GM19238 (cell line): ENCODE data around the gene KCND2.

Experiments used
- DNase-seq: peaks from one replicate; pipeline ENCODE4 v3.0.0; 2011; ENCODE audit warnings: low spot score; ENCODE audit not compliant: insufficient read length

KCND2 gene

DNA sequence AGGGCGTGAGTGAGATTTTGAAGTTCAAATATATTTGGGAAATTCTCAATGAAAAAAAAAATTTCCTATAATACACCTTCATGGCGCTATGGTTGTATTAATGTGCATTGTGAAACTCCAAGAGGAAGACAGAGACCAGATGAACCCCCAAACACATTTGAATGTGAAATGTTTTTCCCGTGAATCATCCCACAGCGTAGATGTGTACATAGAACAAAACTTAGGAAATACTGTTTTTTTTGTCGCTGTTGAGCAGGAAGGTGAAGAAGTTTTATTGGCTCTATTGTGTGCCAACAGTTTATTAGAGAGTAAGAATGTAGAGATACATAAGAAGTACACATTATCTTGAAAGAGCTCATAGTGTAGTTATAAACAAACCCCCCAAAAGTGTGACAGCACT, 134.0 kb downstream of the KCND2 start:
- DNase-seq = no peak

DNA sequence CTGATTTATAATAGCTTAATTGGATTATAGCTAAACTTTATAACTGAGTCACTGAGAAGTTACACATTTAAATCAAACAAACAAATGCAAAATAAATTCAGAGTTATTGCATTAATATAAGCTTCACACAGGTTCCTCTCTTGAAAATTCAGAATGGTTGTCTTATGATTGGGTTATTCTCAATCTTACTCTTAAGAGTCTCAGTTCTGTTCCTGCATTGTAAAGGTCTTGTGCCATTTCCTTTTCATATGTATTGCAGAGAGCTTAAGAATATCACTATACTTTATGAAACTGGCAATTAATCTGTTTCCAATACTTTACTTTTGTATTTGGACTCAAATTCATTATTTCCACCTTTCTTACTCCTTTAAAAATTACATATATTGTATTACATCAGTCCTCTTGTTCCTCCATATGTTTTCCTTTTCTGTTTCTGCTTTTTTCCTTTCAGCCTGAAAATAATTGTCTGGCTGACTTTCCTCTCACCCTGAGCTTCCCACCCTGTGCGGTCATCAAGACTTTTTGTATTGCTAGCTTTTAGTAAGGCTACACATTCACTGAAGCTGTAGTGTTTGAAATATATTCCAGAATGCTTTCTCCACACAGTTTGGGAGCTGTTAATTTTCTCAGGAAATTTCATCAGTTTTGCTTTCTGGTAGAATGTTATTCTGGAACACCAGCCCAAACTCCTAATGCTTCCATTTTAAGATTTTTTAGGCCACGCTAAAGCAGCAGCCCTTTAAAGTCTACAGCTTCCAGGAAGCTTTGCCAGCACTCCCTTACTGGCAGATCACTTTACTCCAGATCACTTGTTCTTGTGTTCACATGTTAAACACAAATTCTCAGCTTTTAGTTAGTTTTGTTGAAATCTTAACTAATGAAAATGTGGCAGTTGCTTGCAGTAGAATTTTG, 139.4 kb downstream of the KCND2 start:
- no peak for DNase-seq

DNA sequence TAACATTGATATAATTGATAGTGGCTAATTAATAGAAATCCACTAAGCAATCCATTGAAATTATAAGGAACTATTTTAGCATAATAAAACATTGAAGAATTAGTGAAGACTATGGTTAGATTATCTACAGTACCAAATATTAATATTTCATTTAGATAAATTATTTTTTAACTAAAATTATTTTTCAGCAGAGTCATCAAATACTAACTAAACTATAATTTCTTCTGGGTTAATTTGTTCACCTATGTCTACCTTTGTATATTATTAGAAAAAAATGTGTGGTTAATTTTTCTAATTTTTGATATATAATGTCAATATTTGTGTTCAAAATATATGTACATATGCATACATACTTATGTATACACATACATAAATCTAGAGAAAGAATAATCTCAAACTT, 140.2 kb downstream of the KCND2 start:
- no peak for DNase-seq

DNA sequence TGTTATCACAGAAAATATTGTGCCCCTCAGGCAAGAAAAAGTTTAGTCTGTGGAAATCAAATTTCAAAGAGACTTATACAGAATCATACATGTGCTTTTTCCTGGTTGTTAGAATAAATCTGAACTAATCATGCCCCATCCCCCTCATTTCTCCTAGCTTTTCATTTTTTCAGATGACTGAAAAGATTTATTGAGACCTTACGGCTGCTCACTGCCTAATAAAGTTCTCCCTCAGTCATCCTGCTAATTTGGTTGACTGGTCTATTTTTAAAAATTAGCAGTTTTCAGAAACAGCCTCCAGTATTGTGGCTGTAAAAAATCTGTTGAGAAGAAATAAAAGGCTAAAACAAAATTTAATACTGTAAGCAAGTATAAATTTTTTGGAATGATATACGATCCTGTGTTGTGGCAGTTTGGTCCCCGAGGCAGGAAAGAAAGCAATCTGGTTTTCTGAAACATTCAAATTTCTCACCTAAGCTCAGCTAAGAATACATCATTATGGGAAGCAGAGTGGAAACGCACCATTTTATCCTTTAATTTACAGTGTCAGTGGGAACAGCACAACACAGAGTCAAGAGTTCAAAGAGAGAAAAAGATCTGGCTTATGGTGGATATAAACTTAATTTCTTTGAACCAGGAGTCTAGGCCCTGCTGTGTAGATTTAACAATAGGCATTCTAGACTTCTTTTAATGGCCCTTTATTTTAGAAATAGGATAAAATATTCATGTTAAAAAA, 144.4 kb downstream of the KCND2 start:
- DNase-seq = no peak

DNA sequence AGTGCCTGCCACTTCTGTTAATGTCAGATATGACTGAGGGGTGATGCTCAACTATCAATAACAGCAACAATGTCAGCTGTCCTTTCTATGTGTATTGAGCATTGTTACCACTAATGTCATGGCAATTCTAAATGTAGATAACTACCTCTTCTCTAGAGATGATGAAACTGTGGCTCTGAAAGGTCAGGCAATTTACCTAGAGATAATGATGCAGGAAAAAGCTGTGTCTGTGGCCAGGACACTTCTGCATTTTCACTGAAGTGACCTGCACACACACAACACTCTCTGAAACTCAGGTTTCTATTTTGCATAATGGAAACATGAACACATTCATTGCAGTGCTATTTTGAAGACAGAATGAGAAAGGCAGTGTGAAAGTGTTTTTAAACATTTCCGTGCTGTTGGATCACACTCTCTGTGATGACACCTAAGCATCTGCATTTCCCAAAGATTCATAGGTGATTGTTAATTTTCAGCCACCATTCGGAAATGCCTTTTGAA, 148.2 kb downstream of the KCND2 start:
- DNase-seq = peak; percentile 9

DNA sequence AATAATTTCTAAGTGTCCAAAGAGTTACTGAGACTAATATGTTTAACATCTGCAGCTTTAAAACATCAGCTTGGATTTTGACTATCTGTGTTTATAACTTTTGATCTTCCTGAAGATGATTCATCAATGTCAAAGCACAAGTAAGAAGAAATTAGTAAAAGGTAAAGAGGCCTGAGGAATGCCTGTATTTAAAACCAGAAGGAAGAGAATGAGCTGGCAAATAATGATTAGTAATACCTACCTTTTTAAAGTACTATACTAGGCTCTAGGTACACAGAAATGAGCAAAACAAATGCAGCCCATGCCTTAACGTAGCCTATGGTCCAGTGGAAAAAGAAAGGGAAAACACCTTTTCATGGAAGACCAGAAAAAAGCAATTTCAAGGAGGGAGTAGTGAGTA, 158.0 kb downstream of the KCND2 start:
- no peak for DNase-seq

DNA sequence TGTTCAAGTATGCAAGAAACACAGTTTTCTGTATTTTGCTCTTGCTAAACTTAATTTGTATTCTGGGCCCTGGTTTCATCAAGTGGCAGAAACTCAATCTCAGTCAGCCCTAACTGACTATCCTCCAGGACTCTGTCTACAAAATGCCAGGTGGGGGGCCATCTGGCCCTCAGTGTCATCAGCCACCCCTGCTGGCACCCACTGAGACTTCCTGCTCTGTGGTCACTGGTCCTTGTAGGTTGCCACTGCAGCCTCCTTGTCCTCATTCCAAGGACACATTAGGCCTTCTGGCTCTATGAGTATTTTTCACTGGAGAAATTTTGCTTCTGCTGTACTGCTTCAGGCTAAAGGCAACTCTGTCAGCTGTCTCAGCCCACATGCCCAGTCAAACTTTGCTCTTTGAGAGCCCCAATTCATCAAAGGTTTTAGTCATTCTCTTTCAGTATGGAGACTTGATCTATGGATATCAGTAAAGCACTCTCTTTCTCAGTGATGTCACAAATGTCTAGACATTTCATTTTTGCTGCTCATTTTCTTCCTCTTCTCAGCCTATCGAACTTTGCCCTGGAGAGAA, 163.6 kb downstream of the KCND2 start:
- DNase-seq = no peak

DNA sequence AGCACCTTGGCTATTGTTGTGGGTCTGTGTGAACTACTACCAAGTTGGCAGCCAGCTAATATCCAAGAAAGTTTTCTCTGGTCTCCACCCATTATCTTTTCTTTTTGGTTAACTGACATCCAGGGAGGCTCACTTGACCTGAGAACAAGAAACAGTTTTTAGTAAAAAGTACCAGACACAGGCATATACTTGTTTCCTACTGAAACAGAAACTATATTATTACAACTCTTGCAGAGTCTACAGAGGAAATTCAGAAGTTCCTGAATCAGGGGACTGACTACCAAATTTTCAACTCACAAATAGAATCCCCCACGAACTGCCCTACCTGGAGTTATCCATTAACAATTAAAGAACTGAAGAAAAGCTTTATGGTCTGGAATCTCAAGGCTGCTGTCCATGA, 168.9 kb downstream of the KCND2 start:
- DNase-seq = no peak

DNA sequence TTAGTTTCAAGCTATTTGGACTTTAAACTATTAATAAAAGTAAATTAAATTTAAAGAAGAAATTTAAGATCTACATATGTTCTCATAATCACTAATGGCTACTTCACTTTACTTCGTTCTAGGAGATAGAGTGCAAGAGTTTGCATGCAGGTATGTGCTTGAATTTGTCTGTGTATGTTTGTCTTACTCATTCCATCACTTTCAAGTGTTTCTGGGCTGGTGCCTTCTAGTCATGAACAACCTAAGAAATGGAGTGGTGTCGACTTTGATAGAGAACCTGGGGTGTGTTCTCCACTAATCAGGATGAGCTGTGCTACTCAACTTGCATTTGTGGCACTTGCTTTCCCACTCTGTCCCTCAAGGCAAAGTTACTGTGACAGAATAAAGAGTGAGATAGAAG, 169.9 kb downstream of the KCND2 start:
- DNase-seq = no peak

DNA sequence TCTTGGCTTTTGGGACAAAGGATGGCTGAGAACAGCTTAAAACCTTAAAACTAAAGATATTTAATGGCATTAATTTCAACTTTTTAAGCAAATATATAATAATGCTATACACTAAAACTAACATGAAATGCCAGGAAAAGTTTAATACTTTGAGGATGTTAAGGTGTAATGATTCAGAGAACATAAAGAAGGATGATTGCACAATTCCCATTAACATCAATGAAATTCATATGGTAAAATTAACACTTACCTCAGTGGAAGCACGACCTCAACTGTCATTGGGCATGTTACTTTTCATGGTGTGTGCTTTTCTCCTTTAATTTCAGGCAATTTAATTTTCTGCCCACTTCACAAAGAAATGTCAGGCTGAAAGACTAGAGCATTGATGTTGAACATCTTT, 171.7 kb downstream of the KCND2 start:
- DNase-seq = no peak

DNA sequence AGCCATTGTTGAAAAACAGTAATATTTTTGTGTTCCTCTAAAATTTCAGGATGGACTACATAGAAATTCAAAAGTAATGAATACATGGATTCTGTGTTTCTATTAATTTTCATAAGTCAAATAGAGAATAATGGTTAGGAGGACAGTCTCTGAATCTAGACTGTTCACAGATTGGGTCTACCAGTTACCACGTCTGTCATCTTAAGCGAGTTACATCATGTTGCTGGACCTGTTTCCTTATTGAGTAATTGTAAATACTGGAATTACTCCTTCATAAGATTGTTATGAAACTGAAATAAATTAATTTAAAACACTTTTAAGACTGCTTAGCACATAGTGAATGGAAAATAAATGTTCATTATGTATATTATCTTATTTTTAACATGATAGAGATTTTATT, 172.3 kb downstream of the KCND2 start:
- DNase-seq = no peak

DNA sequence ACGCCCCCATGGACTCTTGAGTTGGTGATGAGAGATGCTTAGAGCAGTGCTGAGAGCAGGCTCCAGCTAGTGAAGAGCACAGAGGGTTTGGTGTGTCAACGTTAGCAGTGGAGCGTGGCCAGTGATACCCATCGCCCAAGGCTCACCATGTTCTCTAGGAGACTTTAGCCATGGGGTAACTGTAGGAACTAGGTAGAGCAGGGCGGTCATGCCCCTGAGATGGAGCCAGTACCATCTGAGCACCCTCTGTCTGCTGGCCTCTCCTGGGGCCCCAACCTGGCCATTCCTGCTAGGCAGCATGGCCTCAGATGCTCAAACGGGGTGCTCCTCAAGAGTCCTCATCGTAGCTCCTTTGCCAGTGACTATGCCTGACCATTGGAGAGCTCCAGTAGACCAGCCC, 179.7 kb downstream of the KCND2 start:
- DNase-seq = no peak

DNA sequence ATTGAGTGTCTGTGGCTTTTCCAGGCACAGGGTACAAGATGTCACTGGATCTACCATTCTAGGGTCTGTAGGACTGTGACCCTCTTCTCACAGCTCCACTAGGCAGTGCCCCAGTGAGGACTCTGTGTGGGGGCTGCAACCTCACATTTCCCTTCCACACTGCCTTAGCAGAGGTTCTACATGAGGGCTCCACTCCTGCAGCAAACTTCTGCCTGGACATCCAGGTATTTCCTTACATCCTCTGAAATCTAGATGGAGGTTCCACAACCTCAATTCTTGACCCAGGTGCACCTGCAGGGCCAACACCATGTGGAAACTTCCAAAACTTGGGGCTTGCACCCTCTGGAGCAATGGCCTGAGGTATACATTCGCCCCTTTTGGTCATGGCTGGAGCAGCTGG, 183.7 kb downstream of the KCND2 start:
- DNase-seq = no peak

DNA sequence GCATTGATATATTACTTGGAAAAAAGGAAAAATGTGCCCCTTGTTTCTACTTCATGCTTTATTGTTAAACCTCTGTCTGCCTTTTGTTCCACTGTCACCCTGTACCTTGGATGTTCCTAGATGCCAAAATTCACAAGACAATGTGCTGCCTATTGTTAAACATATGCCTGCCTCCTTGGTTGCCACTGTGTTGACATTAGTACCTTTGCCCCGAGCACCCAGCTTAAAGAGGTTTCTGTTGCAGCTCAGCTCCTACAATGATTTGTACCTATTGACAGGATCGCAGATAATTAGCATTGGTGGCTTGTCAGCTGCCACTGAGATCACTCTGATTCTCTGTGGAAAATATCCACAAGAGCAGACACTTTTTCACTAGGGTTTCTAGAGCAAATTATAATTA, 188.0 kb downstream of the KCND2 start:
- DNase-seq = no peak

DNA sequence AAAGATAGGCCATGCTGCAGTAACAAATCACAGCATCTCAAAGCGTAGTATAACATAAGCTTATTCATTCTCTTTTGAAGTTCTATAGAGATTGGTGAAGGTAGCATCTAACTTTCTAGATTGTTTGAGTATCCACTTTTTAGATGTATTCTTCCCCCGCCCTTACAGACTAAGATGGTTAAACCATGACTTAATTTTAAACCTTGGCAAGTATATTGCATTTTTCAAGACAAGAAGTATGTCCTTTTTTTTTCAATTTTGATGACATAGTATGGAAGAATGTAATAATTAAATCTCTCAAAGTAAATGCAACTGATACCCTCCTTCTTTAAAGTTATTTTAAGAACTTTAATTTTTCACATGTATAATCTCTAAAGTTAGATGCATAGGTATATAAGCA, 190.0 kb downstream of the KCND2 start:
- no peak for DNase-seq

DNA sequence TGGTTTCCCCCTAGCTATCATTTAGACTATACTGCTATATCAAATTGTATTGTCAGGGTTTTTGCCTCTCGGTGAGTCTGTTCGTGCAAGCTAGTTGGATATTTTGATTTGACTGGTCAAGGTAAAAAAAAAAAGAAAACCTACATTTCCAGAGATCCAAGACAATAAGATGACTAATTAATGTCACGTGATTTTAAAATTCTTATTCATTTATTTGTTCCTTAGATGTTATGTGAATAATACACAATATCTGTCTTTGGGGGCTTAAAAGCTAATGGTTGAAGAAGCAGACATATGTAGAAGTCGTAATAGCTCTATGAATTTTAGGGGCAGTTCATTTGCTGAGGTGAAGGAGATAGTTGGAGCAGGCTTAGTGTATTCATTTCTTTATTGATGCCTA, 191.1 kb downstream of the KCND2 start:
- no peak for DNase-seq

DNA sequence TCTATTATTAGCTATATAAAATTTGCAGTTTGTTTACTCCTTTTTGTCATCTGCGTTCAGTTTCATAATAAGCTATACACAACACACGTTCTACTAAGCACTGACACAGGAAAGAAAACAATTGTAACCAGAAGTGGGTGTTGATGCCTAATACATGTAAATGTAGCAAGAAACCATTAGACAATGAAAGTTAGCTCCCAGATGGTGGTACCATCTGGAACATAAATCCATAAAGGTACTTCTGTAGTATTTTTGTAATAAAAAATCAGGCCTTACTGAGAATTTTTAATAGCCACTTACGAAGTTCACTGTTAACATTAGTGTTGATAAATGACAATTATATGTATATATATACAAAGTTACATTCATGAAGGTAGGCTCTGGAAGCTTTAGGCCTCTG, 194.7 kb downstream of the KCND2 start:
- DNase-seq = no peak

DNA sequence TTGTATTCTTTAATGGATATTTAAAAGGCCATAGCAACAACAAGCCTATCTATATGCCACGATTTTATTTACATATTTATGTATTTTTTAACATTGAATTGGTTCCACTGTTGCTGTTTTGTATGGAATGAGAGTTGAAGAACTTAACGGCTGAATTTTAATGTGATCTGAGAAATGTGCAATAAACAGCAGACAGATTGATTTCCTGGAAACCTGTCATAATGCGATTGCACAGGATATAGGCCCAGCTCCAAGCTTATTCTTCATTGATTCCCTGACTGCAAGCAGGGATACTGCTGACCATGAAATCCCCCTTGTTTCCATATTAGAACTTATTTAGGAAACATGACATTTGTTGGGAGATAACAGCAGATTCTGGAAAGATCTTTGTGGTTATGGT, 195.6 kb downstream of the KCND2 start:
- no peak for DNase-seq

DNA sequence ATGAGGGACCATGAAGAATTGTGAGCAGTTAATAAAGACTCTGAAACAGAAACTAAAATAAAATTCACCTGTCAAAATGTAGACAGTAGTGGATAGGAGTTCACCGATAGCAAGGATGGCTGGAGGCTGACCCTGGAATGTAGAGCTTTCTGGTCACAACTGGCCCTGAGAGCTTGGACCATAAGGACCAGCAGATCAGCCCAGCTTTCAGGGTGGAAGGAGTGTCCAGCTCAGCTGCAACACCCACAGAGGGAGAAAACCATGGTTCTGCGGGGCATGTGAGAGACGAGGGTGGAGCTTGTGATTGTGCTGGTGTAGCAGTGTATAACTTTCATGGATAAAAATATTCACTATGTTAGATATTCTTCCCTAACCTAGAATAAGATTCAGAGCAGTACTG, 199.9 kb downstream of the KCND2 start:
- DNase-seq = no peak

DNA sequence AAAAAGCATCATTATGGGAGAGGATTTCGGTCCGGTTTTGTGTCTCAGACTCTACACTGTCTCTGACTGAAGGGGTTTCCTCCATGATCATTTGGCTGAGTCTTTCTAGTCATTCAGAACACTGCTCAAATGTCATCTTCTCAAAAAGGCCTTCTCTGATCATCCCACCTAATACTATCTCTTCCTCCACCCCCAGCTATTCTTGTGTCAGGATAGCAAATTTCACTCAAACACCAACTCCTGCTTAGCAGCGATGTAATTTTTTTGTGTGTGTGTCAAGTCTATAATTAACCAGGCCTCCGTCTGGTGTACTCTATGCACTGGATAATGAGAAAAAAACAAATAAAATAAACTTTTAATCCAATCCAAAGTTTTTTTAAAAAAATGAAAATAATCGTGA, 200.4 kb downstream of the KCND2 start:
- no peak for DNase-seq

DNA sequence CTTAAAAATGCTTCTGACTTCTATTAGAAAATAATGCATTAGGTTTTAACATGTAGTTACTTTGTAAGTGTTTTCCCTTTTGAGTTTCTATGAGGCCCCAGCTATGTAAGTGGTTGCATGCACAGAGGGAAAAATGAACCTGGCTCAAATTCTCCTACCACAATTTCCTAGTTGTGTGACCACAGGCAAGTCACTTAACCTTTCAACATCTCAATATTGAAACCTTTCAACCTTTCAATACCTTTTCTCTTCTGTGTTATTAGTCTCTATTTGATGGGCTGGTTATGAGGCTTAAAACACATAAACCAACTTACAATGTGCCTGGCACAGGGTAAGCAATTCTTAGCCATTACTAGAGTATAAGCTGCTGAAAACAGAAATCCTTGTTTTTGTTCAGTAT, 203.0 kb downstream of the KCND2 start:
- DNase-seq = no peak

DNA sequence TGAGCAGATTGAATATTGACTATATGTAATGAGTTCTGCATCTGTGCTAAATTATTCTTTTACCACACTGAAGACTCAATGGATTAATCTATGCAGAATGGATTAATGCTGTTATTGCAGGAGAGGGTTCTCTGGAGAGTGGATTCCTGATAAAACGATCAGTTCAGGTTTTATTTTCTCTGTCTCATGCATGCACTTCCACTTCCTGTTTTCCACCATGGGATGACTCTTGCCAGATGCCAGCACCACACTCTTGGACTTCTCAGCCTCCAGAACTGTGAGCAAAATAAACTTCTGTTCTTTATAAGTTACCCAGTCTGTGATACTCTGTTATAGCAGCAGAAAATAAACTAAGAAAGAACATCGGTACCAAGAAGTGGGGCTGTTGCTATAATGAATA, 207.5 kb downstream of the KCND2 start:
- DNase-seq = no peak
